NAMALWA (cell line): ENCODE data around the gene FBXW4.

Experiments
- DNase-seq: peaks from one replicate; pipeline ENCODE4 v3.0.0-alpha.2; 2015; ENCODE audit warnings: low spot score

The FBXW4 gene

DNA sequence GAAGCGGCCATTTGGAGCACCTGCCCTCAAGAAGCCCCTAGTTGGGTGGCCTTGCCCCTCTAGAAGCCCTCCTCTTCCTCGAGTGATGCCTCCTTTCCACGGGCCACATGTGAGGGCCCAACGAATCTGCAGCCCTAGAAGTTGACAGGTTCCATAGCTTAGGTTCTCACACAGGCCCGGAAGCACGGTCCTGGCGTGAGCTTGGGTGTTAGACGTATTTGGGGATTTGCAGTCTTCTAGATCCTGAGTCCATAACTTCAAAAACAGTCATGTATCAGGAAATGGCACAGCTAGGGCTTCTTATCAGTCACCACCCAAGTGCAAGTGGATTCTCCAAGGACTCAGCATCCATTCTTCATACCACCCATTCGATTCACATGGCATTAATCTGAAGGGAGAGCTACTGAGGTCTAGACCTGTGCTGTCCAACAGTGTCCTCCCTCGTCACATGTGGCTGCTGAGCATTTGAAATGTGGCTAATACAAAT lies 477 bp upstream of the FBXW4 start:
- DNase-seq: no peak

DNA sequence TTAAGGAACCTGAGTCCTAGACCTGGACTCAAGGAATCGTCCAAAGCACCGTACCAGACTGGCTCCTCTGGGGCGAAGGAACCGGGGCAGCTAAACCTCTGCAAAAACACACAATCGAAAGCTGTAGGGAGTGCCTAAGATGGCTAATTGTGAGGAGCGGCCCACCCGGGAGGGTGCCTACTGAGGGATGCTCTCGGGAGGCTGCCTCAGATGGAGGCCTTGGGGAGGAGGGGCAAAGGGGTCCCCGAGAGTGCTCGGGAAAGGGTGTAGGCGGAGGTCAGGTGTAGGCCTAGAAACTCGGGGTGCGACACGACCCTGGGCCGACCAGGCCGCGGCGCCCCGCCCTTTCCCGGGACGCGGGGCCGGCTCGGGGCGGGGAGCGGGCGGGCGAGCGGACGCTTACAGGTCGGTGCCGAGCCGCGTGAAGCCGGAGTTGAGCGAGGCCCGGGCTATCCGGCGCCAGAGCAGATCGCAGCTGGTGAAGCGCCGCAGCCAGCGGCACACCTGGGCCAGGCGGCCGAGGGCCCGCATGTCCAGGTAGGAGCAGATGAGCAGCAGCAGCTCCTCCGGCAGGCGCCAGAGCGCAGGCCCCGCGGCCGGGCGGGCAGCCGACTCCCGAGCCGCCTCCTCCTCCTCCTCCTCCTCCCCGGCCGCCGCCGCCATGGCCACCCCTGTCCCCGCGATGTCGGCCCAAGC lies 844 bp downstream of the FBXW4 start:
- DNase-seq: peak; percentile 74

DNA sequence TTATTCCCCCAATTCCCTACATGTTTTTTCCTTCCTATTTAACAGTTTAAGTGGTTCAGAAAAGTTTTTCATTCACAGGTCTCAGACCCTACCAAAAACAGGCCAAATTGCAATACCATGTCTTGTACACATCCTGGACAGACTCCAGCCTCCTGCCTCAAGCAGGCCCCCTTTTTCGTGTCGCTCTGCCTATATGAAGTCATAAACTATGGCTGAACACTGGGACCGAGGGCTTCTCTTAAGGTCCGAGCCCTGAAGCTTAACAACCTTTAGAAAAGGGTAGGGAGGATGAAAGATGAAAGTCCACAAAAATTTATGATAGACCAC lies 1.4 kb downstream of the FBXW4 start:
- DNase-seq: peak; percentile 73

DNA sequence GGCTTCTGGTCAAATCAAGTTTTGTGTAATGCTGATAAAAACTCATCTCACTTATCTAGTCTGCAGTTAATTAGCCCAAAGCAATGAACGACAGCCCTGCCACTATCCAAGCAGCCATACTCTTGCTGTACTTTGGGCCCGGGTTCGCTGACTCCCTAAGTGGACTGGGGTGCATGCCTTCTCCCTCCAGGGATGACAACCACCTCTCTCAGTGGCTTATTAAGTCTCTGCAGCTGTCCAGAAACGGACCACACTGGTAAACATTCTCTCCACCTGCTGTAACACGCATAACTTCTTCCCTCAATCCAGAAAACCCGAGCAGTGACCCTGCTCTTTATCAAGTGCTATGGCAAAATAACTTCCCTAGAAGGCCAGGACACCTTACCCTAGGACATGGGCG lies 3.9 kb downstream of the FBXW4 start:
- no peak for DNase-seq

DNA sequence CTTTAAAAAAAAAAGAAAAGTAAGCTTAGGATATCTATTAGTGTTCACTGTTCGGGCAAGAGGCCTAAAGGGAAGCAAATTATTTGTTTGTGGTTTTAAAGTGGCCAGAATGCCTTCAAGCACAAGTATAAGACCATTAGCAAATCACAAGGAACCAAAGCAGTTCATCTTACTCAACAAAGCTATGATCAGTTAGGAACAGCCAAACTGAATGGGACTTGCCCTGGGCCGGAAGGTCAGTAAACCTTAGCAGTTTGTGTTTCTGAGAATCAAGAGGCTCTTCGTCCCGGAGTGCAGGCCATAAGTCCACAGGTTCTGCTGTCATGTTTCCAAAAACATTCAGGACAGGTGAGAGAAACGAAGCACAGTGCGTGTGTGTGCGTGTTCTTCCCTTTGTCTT lies 4.5 kb downstream of the FBXW4 start:
- DNase-seq: no peak

GRCh38 chr10:101687071-101687658 lies 7.8 kb downstream of the FBXW4 start:
- no peak for DNase-seq

DNA sequence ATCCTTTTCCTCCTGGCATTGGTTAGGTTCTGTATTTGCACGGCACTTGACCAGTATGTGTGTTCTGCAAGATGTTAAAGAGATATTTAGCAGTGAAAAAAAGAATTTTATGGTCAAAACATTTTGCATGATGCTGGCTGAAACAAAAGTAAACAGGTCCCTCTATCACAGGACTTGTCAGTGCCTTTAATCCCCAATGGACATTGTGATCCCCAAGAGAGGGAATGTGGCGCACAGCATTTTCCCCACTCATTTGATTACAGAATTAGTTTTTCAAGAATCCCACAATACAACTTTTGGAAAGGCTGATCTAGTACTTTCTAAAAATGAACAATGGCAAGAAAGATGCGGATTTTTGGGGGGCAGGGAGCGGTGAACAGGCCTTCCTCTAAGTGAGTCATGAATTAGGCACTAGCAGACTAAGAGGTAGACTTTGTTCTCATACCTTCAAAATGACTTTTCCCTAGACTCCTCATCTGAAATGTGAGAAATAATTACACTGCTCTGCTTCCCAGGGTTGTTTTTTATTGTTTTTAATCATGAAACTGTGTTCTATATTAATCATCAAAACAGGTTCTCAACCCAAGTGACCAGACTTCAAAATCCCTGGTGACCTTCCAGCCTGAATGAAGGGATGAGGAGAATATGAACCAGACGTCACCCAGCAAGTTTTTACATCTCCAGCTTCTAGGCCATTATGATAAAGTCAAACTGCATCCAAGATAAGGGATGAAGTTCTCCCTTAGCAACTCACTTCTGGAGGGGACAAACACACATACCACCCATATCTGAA lies 8.6 kb downstream of the FBXW4 start:
- no peak for DNase-seq

GRCh38 chr10:101684782-101685181 lies 10.2 kb downstream of the FBXW4 start:
- DNase-seq: no peak

DNA sequence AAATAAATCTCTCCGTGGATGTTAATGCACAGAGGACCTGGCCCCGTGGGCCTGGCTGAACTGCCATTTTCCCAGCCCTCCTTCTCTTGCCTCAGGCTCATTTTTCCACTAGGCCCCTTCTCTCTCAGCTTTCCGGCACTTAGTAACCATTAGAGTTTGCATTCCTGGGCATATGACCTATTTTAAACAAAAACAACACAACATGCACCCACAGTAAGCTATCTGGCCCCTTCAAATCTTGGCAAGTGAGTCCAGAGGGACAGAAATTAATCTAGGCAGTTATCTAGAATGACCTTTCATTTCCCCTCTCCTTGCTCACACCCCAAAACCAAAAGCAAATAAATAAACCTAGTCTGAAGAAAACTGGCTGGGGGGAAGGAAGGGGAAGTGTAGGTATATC lies 11.7 kb downstream of the FBXW4 start:
- no peak for DNase-seq

- peak; percentile 11 for DNase-seq
Observed at GRCh38 chr10:101682172-101682825, 12.7 kb downstream of the FBXW4 start.

- DNase-seq: no peak
Observed at GRCh38 chr10:101676565-101676964, 18.4 kb downstream of the FBXW4 start.

GRCh38 chr10:101675115-101675514 lies 19.9 kb downstream of the FBXW4 start:
- DNase-seq: no peak

DNA sequence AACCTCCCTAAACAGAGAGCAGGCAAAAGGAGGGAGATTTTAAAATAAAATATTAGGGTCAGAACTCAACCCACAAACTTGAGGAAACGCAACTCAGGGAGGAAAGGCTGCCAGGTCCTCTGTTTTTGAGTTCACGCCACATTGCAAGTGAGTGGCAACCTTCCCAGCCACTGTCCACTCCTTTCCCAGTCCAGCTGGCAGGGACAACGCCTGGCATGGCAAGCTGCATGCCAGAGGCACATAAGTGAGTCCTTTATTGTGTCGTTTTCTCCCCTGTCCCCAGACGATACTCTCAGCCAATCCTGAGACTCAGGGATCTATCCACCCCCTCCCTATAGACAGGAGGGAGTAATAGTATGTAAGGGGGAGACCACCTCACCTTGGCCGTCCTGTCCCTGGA lies 22.4 kb downstream of the FBXW4 start:
- DNase-seq: no peak

DNA sequence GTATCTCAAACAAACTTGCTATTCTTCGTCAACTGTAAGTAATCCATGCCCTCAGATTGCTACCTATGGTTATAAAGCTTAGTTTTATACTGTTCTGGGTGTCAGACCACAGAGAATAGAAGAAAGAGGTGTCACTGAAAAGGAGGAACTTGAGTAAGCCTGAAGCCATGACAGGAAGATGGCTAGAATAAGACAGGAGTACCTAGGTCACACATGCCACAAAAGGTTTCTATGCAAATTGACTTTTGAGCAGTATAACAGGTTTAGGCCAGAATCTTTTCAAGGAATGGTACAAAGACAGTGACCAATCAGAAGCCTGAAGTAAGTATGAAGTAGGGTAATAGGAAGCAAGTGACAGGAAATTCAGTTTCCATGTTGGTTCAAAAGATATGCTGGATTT lies 23.5 kb downstream of the FBXW4 start:
- DNase-seq: peak; percentile 10

DNA sequence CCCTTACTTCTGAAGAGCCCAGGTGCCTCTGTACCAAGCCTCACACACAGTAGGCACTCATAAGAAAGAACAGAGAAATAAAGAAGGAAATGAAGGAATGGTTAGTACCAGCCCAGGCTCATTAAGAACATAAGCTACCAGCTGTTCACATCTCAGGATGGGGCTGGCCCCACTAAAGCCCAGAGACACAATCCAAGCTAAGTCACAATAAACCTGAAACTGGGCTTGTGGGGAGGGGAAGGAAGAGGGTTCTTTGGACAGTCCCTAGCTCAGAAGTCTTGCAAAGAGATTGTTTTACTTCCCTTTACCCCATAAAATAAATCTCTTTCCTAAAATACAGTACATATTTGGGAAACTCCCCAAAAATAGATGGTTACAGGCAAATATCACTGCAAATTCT lies 24.3 kb downstream of the FBXW4 start:
- DNase-seq: no peak

- DNase-seq: no peak
Observed at GRCh38 chr10:101669181-101669580, 25.8 kb downstream of the FBXW4 start.

DNA sequence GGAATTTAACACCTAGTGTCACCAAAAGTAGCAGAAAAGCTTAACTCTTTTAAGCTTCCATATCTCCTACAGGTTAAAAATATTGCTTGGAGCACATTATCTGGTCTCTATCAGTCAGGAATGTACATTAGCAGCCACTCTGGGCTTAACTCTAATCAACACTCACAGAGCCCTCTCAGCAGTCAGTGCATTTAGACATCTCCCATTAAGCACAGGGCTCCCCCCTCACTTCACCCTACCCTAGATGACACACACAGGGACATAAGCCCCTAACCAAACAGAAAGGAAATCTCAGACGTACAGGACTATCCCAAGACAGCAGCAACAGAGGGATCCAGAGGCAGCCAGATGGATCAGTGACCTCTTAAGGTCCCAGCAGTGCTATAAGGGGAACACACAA lies 26.4 kb downstream of the FBXW4 start:
- no peak for DNase-seq

GRCh38 chr10:101666083-101666482 lies 28.9 kb downstream of the FBXW4 start:
- DNase-seq: no peak

GRCh38 chr10:101663097-101663496 lies 31.9 kb downstream of the FBXW4 start:
- DNase-seq: no peak

DNA sequence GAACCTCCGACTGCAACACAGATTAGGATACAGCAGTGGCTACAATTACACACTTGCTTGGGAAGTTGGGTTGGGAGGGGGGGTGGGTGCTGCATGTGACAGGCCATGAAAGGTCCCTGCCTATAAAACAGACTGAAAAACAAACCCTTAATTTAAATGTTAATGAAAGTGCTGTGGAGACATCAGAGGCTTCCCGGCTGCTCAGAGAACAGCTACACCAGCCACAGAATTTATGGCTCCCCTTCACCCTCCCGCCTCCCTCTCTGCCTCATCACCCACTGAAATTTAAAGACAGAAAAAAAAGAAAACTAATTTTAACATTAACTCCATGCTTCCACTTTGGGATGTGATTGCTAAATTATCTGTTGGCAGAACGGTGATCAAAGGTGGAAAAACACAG lies 34.7 kb downstream of the FBXW4 start:
- no peak for DNase-seq

- no peak for DNase-seq
Observed at GRCh38 chr10:101658975-101659374, 36.0 kb downstream of the FBXW4 start.

DNA sequence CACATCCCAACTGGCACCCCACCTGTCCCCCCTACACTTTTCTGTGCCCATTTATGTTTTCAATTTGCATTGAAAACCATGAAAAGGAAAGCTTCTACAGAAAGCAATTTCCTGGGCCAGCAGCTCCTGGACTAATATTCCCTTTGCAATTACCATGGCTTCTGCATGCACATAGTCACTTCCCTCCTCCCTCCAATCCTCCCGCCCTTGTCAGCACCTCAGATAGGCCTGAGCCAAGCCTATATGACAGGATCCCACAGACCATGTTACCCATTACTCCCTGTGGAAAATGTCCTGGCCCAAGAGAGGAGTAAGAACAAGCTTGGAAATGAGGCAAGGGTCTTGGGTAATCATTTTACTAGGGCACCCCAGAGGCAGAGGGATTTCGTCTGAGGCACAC lies 38.1 kb downstream of the FBXW4 start:
- DNase-seq: no peak

DNA sequence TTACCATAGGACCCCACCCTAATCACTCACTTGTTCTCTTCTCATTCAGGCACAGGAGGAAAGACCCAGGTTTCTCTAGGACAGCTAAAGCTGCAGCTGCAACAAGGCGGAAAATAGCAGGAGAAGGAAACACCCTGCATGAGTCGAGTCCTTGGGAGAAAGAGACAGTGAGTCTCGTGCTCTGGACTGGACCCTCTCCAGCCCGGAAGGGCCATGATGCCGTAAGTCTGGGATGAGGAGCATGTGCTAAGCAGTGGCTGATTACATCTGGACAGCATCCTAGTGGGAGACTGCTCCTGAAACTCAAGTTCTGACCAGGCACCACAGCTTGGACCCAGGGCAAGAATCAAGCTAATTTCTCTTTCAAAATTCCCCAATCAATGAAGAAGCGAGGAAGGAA lies 39.4 kb downstream of the FBXW4 start:
- no peak for DNase-seq
